Keratinocyte (primary cell): ENCODE results near the gene FOXN1. TPM values are rescaled to one million over a fixed set of nuclear protein-coding genes. Genes with fewer than 3 reads are reported as not detected.

ENCODE experiments used
- DNase-seq: peaks from one replicate; pipeline ENCODE4 v3.0.0-alpha.2; 2011; ENCODE audit warnings: low read depth, missing footprints, low spot score
- FAIRE-seq: peaks from 2 replicates; lab custom pipeline; 2011; peaks lifted over from hg19 to GRCh38; lab: Jason Lieb, UNC
- H2AFZ ChIP-seq: 2 replicates; pipeline ENCODE4 v1.6.0; 2012; ENCODE audit warnings: low read length, control low read depth, inconsistent platforms; ENCODE audit not compliant: control insufficient read depth
- H3K27ac ChIP-seq: 2 replicates; pipeline ENCODE4 v1.5.1; 2011; ENCODE audit warnings: low read length; ENCODE audit not compliant: control insufficient read depth, insufficient read depth
- H3K27me3 ChIP-seq: 3 replicates; pipeline ENCODE4 v1.6.0; 2011; ENCODE audit warnings: low read length; ENCODE audit not compliant: control insufficient read depth, insufficient read depth; ENCODE audit errors: extremely low read depth
- H3K36me3 ChIP-seq, 2 experiments: 2 replicates in 1 of 2; 3 replicates in 1 of 2; pipeline ENCODE4 v1.5.1; 2011; ENCODE audit warnings: low read length in 2 of 2, mild to moderate bottlenecking in 1 of 2; ENCODE audit not compliant: control insufficient read depth in 2 of 2, insufficient read depth in 2 of 2; ENCODE audit errors: extremely low read depth in 1 of 2
- H3K4me1 ChIP-seq: 3 replicates; pipeline ENCODE4 v1.5.1; 2011; ENCODE audit warnings: low read length; ENCODE audit not compliant: control insufficient read depth, insufficient read depth; ENCODE audit errors: extremely low read depth
- H3K4me2 ChIP-seq: 3 replicates; pipeline ENCODE4 v1.6.0; 2011; ENCODE audit warnings: low read depth, low read length; ENCODE audit not compliant: control insufficient read depth, insufficient read depth; ENCODE audit errors: extremely low read depth
- H3K4me3 ChIP-seq, 3 experiments: fragments of 200-600 bp in 1 of 3; sonication (generic) in 1 of 3; 2 replicates in 2 of 3; 3 replicates in 1 of 3; pipeline ENCODE4 v1.5.1; 2011 to 2016; ENCODE audit warnings: low read length in 3 of 3, mild to moderate bottlenecking in 3 of 3, control low read depth in 2 of 3, inconsistent platforms in 1 of 3, low read depth in 1 of 3, mixed read lengths in 1 of 3, mixed run types in 1 of 3, moderate library complexity in 1 of 3; ENCODE audit not compliant: control insufficient read depth in 2 of 3, insufficient read depth in 2 of 3; ENCODE audit errors: extremely low read depth in 1 of 3
- H3K79me2 ChIP-seq: 2 replicates; pipeline ENCODE4 v1.6.0; 2012; ENCODE audit warnings: low read length; ENCODE audit not compliant: control insufficient read depth, insufficient read depth
- H3K9ac ChIP-seq: 3 replicates; pipeline ENCODE4 v1.6.0; 2011; ENCODE audit warnings: low read length; ENCODE audit not compliant: control insufficient read depth, insufficient read depth; ENCODE audit errors: extremely low read depth
- H3K9me1 ChIP-seq: 3 replicates; pipeline ENCODE4 v1.6.0; 2011; ENCODE audit warnings: low read length; ENCODE audit not compliant: control insufficient read depth, insufficient read depth; ENCODE audit errors: extremely low read depth
- H3K9me3 ChIP-seq: 2 replicates; pipeline ENCODE4 v1.5.1; 2012; ENCODE audit warnings: low read depth, low read length; ENCODE audit not compliant: control insufficient read depth
- H4K20me1 ChIP-seq: 3 replicates; pipeline ENCODE4 v1.6.0; 2011; ENCODE audit warnings: low read length; ENCODE audit not compliant: control insufficient read depth, insufficient read depth; ENCODE audit errors: extremely low read depth
- EZH2 ChIP-seq: IDR thresholded peaks from one replicate; pipeline ENCODE4 v1.6.1; 2012; ENCODE audit warnings: inconsistent platforms, mild to moderate bottlenecking, low read length, moderate library complexity
- dilution Hi-C: fragments of 300-500 bp; cut with MboI; formaldehyde crosslinking; loops from one replicate; pipeline ENCODE4 v1.7.0; 2020; ENCODE audit warnings: low sequenced_read_pairs; ENCODE audit not compliant: extremely low pct_ligation_motif_present
- polyA plus RNA-seq, 5 experiments: library from polyadenylated mRNA; depleted of rRNA in 3 of 5; stranded (reverse) in 3 of 5; stranded (forward) in 1 of 5; unstranded in 1 of 5; fragments of >200 nt; gene quantifications; 1 replicate in 1 of 5; 2 replicates in 3 of 5; 3 replicates in 1 of 5; pipeline versions ENCODE4 v1.2.1 to v1.2.3, GENCODE V29; 2011 to 2012; ENCODE audit warnings: missing spikeins in 2 of 5, low read depth in 1 of 5, low replicate concordance in 1 of 5
- TF ChIP-seq, protein P1 (sequence below), 3 experiments: IDR thresholded peaks in 1 of 3; conservative IDR thresholded peaks in 1 of 3; optimal IDR thresholded peaks in 1 of 3; 2 replicates in 2 of 3; 3 replicates in 1 of 3; pipeline versions ENCODE3 to v1.5.1; 2011; ENCODE audit warnings: low read length in 3 of 3, mild to moderate bottlenecking in 3 of 3, moderate library complexity in 2 of 3, control low read depth in 1 of 3, inconsistent platforms in 1 of 3; ENCODE audit not compliant: insufficient read depth in 2 of 3; ENCODE audit errors: extremely low read depth in 1 of 3

FOXN1 gene
- polyA plus RNA-seq, 1 donor (not counting 4 experiments of a cell fraction or from before 2014, with no cell fraction given) = 0.29 TPM

- Histone ChIP-seq H3K27ac (no peak overlapping the region), H3K9me3 (no peaks in the 10 kb centered on the region), H4K20me1 (no peaks in the 10 kb centered on the region), H3K27me3 (peaks cover 21% of the 10 kb centered on the region), H3K9ac (no peak overlapping the region), H3K36me3 (no peaks in the 10 kb centered on the region), H3K4me1 (no peaks in the 10 kb centered on the region), H2AFZ (no peak overlapping the region), H3K4me2 (no peak overlapping the region), H3K79me2 (no peaks in the 10 kb centered on the region), H3K9me1 (no peaks in the 10 kb centered on the region), H3K4me3 (no peak overlapping the region)
- FAIRE-seq (no peak), DNase-seq (no peak)
- no peak for TF ChIP-seq EZH2
- TF ChIP-seq, protein P1, sequence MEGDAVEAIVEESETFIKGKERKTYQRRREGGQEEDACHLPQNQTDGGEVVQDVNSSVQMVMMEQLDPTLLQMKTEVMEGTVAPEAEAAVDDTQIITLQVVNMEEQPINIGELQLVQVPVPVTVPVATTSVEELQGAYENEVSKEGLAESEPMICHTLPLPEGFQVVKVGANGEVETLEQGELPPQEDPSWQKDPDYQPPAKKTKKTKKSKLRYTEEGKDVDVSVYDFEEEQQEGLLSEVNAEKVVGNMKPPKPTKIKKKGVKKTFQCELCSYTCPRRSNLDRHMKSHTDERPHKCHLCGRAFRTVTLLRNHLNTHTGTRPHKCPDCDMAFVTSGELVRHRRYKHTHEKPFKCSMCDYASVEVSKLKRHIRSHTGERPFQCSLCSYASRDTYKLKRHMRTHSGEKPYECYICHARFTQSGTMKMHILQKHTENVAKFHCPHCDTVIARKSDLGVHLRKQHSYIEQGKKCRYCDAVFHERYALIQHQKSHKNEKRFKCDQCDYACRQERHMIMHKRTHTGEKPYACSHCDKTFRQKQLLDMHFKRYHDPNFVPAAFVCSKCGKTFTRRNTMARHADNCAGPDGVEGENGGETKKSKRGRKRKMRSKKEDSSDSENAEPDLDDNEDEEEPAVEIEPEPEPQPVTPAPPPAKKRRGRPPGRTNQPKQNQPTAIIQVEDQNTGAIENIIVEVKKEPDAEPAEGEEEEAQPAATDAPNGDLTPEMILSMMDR (optimal IDR thresholded peaks at IDR 0.05 in 1 of 3, IDR thresholded peaks at IDR 0.05 in 1 of 3, conservative IDR thresholded peaks at IDR 0.05 in 1 of 3; ENCODE audit: extremely low read depth in 1 of 3, insufficient read depth in 2 of 3, low read length in 3 of 3) = no peak
- dilution Hi-C loops = no loop called here
Measured at GRCh38 chr17:28482551-28483199, 23.5 kb upstream of the FOXN1 start.

DNA sequence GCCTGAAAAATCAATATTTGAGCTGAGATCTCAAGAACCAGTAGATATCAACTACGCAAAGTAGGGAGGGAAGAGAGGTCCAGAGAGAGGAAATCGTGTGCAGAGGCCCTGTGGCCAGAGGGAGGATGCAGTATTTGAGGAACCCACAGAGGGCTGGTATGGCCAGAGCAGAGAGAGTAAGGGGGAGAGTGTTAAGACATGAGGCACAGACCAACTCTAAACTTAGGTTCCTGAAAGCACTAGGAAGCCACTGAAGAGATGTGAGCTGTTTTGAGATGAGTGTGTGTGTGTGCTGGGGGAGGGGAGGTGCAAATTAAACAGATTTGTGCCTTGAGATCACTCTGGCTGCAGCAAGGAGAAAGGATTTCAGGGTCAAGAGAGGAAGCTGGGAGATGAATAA, 21.9 kb upstream of the FOXN1 start:
- no peak for DNase-seq
- Histone ChIP-seq H3K9me3 (no peaks in the 10 kb centered on the region), H3K9ac (no peak overlapping the region), H3K4me2 (no peak overlapping the region), H3K4me3 (no peak overlapping the region), H2AFZ (no peak overlapping the region), H3K4me1 (no peaks in the 10 kb centered on the region), H3K27me3 (peaks cover 21% of the 10 kb centered on the region), H3K9me1 (no peaks in the 10 kb centered on the region), H3K79me2 (no peaks in the 10 kb centered on the region), H3K36me3 (no peaks in the 10 kb centered on the region), H4K20me1 (no peaks in the 10 kb centered on the region), H3K27ac (no peak overlapping the region)
- dilution Hi-C loops = no loop called here
- no peak for FAIRE-seq
- TF ChIP-seq, protein P1 (optimal IDR thresholded peaks at IDR 0.05 in 1 of 3, IDR thresholded peaks at IDR 0.05 in 1 of 3, conservative IDR thresholded peaks at IDR 0.05 in 1 of 3; ENCODE audit: extremely low read depth in 1 of 3, insufficient read depth in 2 of 3, low read length in 3 of 3) = no peak
- no peak for TF ChIP-seq EZH2
